Gastrocnemius medialis (tissue), 4 donors: ENCODE results near the gene PRSS38.

ENCODE experiments used
- POLR2A ChIP-seq, 2 donors: fragments of 450-650 bp; IDR thresholded peaks; one replicate each; pipeline ENCODE4 v1.6.1; 2017; ENCODE audit warnings: antibody characterized with exemption in 2 of 2, mild to moderate bottlenecking in 2 of 2, moderate library complexity in 2 of 2
- TF ChIP-seq, protein P1 (sequence below), 5 experiments: fragments of 450-650 bp in 3 of 5; fragments of 200-600 bp in 2 of 5; sonication (generic) in 2 of 5; IDR thresholded peaks in 4 of 5; conservative IDR thresholded peaks in 1 of 5; 1 replicate in 4 of 5; 2 replicates in 1 of 5; pipeline ENCODE4 v1.5.1; 2016 to 2019; ENCODE audit warnings: antibody characterized with exemption in 5 of 5, mild to moderate bottlenecking in 3 of 5, moderate library complexity in 3 of 5

DNA sequence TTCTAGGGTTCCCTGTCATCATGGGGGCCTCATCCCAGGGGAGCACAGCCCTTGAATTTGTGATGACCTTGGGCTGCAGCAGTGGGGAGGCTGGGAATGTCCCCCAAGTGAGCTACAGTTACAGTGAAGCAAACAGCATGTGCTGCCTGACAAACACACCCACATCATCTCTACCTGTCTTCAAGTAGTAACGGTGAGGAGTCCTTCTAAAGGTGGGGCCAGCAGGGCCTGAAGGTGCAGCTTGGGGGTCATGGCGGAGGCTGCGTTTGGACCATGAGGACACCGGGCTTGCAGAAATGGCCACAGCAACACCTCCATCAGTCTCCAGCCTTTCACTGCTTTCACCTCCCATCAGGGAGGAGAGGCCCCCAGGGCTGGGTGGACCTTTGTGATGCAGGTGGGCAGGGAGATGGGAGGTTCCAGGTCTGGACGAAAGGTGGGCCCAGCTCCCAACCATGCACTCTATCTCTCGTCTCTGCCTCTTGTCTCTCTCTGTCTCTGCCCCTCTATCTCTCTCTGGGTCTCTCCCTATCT, 76.5 kb downstream of the PRSS38 start:
- TF ChIP-seq, protein P1, sequence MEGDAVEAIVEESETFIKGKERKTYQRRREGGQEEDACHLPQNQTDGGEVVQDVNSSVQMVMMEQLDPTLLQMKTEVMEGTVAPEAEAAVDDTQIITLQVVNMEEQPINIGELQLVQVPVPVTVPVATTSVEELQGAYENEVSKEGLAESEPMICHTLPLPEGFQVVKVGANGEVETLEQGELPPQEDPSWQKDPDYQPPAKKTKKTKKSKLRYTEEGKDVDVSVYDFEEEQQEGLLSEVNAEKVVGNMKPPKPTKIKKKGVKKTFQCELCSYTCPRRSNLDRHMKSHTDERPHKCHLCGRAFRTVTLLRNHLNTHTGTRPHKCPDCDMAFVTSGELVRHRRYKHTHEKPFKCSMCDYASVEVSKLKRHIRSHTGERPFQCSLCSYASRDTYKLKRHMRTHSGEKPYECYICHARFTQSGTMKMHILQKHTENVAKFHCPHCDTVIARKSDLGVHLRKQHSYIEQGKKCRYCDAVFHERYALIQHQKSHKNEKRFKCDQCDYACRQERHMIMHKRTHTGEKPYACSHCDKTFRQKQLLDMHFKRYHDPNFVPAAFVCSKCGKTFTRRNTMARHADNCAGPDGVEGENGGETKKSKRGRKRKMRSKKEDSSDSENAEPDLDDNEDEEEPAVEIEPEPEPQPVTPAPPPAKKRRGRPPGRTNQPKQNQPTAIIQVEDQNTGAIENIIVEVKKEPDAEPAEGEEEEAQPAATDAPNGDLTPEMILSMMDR (IDR thresholded peaks at IDR 0.05 in 4 of 5, conservative IDR thresholded peaks at IDR 0.05 in 1 of 5) = no peak
- TF ChIP-seq POLR2A (IDR thresholded peaks at IDR 0.05) = no peak
